ENCODE results near the gene CECR2.

Gene CECR2

DNA sequence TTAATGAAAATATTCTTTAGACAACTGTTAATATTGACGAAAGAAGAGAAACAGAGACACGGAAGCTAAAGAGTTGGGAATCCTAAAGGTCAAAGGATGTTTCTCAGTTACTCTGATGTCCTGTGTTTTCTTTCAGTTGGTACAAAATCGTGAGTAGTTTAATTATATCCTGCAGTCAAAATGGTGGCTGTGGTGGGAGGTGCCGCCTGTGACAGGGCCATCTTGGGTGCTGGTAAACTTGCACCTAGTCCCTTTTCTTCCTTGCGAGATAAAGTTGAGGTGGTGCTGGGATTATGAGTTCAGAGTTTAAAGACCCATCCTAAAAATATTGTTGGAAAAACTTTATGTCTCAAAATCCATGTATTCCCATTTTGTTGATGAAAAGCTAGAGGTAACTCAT, 2.2 kb downstream of the CECR2 start:
- no peak overlapping the region for H3K4me3 ChIP-seq (ENCODE audit: control insufficient read depth in 1 of 7, extremely low read depth in 1 of 7, insufficient read depth in 4 of 7, low read depth in 2 of 7, low read length in 6 of 7)

DNA sequence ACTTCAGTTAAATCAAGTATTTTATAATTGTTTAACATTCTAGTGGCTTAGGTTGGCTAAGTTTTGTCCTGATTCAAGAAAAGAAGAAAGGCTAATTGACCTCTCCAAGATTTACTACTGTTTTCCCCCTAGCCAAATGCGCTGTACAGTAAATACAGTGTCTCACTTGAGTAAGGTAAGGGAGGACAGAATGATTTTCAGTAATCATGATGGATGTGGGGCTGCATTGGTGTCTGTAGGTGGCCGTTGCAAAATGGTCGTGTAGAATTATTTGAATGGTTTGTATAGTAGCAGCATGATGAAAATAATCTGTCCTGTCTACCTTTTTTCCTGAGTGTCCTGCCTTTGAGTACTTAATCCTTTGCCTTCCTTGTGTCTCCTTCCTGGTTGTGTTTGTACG, 4.6 kb downstream of the CECR2 start:
- Histone ChIP-seq H3K4me1 (ENCODE audit: control extremely low read depth in 1 of 4, control insufficient read depth in 4 of 4, insufficient read depth in 4 of 4, low read length in 3 of 4) (peaks cover 3 to 19% (median 18%) of the 10 kb centered on the region in 4 experiments), H3K27me3 (replicated peaks in 2 of 5; ENCODE audit: control insufficient read depth in 4 of 5, insufficient read depth in 5 of 5, low read length in 4 of 5) (peaks cover 15 to 62% (median 34%) of the 10 kb centered on the region in 5 experiments), H3K4me3 (ENCODE audit: control insufficient read depth in 1 of 7, extremely low read depth in 1 of 7, insufficient read depth in 4 of 7, low read depth in 2 of 7, low read length in 6 of 7) (no peak overlapping the region), H3K36me3 (ENCODE audit: control insufficient read depth in 4 of 4, insufficient read depth in 4 of 4, low read length in 3 of 4) (no peaks in the 10 kb centered on the region), H3K27ac (ENCODE audit: insufficient read depth in 1 of 2, low read depth in 1 of 2, low read length in 2 of 2, poor library complexity in 1 of 2, severe bottlenecking in 2 of 2) (no peak overlapping the region), H3K9me3 (ENCODE audit: control extremely low read depth in 1 of 5, control insufficient read depth in 4 of 5, insufficient read depth in 2 of 5, low read depth in 1 of 5, low read length in 4 of 5) (no peaks in the 10 kb centered on the region)
- ChIA-PET POLR2A (no interaction called here), CTCF (no interaction called here)
- DNase-seq = no peak
- 97% methylated on average over 3 of the region's 4 CpGs for WGBS (ENCODE audit: insufficient coverage)

More for the DNA sequence above, 2.2 kb downstream of the CECR2 start:
- no peak overlapping the region for H3K27ac ChIP-seq (ENCODE audit: insufficient read depth in 1 of 2, low read depth in 1 of 2, low read length in 2 of 2, poor library complexity in 1 of 2, severe bottlenecking in 2 of 2)
- H3K36me3 ChIP-seq (ENCODE audit: control insufficient read depth in 4 of 4, insufficient read depth in 4 of 4, low read length in 3 of 4) = no peaks in the 10 kb centered on the region
- H3K4me1 ChIP-seq (ENCODE audit: control extremely low read depth in 1 of 4, control insufficient read depth in 4 of 4, insufficient read depth in 4 of 4, low read length in 3 of 4) = peaks cover 3 to 28% (median 25%) of the 10 kb centered on the region in 4 experiments
- peaks cover 21 to 81% (median 46%) of the 10 kb centered on the region in 5 experiments for H3K27me3 ChIP-seq (replicated peaks in 2 of 5; ENCODE audit: control insufficient read depth in 4 of 5, insufficient read depth in 5 of 5, low read length in 4 of 5)
- ChIA-PET POLR2A (no interaction called here), CTCF (no interaction called here)
- no peaks in the 10 kb centered on the region for H3K9me3 ChIP-seq (ENCODE audit: control extremely low read depth in 1 of 5, control insufficient read depth in 4 of 5, insufficient read depth in 2 of 5, low read depth in 1 of 5, low read length in 4 of 5)
- 30% methylated on average over 2 of the region's 5 CpGs for WGBS (ENCODE audit: insufficient coverage)
- no peak for DNase-seq

GRCh38 chr22:17375914-17376614, 6.8 kb downstream of the CECR2 start:
- Histone ChIP-seq H3K4me1 (ENCODE audit: control extremely low read depth in 1 of 4, control insufficient read depth in 4 of 4, insufficient read depth in 4 of 4, low read length in 3 of 4) (peaks cover 0 to 1% (median 1%) of the 10 kb centered on the region in 4 experiments), H3K27ac (ENCODE audit: insufficient read depth in 1 of 2, low read depth in 1 of 2, low read length in 2 of 2, poor library complexity in 1 of 2, severe bottlenecking in 2 of 2) (no peak overlapping the region), H3K27me3 (replicated peaks in 2 of 5; ENCODE audit: control insufficient read depth in 4 of 5, insufficient read depth in 5 of 5, low read length in 4 of 5) (peaks cover 13 to 48% (median 27%) of the 10 kb centered on the region in 5 experiments), H3K36me3 (ENCODE audit: control insufficient read depth in 4 of 4, insufficient read depth in 4 of 4, low read length in 3 of 4) (no peaks in the 10 kb centered on the region), H3K4me3 (ENCODE audit: control insufficient read depth in 1 of 7, extremely low read depth in 1 of 7, insufficient read depth in 4 of 7, low read depth in 2 of 7, low read length in 6 of 7) (no peak overlapping the region), H3K9me3 (ENCODE audit: control extremely low read depth in 1 of 5, control insufficient read depth in 4 of 5, insufficient read depth in 2 of 5, low read depth in 1 of 5, low read length in 4 of 5) (no peaks in the 10 kb centered on the region)
- no peak for DNase-seq
- ChIA-PET POLR2A (no interaction called here), CTCF (no interaction called here)
- WGBS (ENCODE audit: insufficient coverage) = 95% methylated on average over 8 of the region's 11 CpGs

DNA sequence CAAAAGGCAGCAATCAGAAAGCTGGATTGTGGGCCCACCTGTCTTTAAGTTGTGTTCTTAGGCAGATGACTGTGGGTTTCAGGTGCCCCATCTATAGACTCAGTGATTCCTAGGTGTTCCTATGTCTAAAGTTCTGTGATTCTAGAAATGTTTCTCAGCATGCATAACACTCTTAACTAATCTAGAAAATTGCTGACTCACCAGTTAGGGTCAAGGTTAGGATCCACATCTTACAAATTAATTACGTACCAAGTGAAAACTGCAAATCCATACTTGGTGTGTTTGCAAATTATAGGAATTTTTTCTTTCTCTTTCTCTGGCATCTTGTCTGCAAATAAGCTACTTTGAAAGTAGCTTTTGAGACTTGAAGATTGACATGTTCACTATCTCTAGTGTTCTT, 7.7 kb downstream of the CECR2 start:
- Histone ChIP-seq H3K4me3 (ENCODE audit: control insufficient read depth in 1 of 7, extremely low read depth in 1 of 7, insufficient read depth in 4 of 7, low read depth in 2 of 7, low read length in 6 of 7) (no peak overlapping the region), H3K4me1 (ENCODE audit: control extremely low read depth in 1 of 4, control insufficient read depth in 4 of 4, insufficient read depth in 4 of 4, low read length in 3 of 4) (no peaks in the 10 kb centered on the region), H3K9me3 (ENCODE audit: control extremely low read depth in 1 of 5, control insufficient read depth in 4 of 5, insufficient read depth in 2 of 5, low read depth in 1 of 5, low read length in 4 of 5) (no peaks in the 10 kb centered on the region), H3K27me3 (replicated peaks in 2 of 5; ENCODE audit: control insufficient read depth in 4 of 5, insufficient read depth in 5 of 5, low read length in 4 of 5) (peaks cover 6 to 40% (median 19%) of the 10 kb centered on the region in 5 experiments), H3K27ac (ENCODE audit: insufficient read depth in 1 of 2, low read depth in 1 of 2, low read length in 2 of 2, poor library complexity in 1 of 2, severe bottlenecking in 2 of 2) (no peak overlapping the region), H3K36me3 (ENCODE audit: control insufficient read depth in 4 of 4, insufficient read depth in 4 of 4, low read length in 3 of 4) (no peaks in the 10 kb centered on the region)
- no CpG with 5 or more reads among the region's 1 CpG for WGBS (ENCODE audit: insufficient coverage)
- DNase-seq = no peak
- POLR2A ChIA-PET = interaction anchor here (0.5 kb wide), 1 partner anchor 32 kb away, joined by 6 read pairs; no protein-coding TSS in a partner anchor
- CTCF ChIA-PET = no interaction called here

DNA sequence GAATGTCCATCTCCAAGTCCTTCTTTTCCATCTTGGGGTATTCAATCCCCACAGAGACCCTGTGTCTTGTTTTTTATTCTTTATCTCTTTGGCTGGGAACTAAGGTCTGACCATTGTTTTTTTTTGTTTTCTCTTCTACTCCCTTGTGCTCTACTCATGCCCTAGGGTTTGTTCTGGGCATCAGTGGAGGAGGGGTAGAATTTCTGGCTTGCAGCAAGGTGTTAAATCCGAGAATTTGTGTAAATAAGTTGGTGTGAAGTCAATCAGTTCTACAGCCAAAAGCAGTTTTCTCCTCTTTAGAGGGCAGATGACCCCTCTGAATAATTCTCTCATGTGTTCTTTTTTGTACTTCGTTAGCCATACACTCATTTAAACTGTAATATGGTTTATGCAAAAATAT, 10.7 kb downstream of the CECR2 start:
- H3K27me3 ChIP-seq (replicated peaks in 2 of 5; ENCODE audit: control insufficient read depth in 4 of 5, insufficient read depth in 5 of 5, low read length in 4 of 5) = peaks cover 0 to 17% (median 4%) of the 10 kb centered on the region in 5 experiments
- no peaks in the 10 kb centered on the region for H3K4me1 ChIP-seq (ENCODE audit: control extremely low read depth in 1 of 4, control insufficient read depth in 4 of 4, insufficient read depth in 4 of 4, low read length in 3 of 4)
- ChIA-PET POLR2A (no interaction called here), CTCF (no interaction called here)
- no peak for DNase-seq
- H3K36me3 ChIP-seq (ENCODE audit: control insufficient read depth in 4 of 4, insufficient read depth in 4 of 4, low read length in 3 of 4) = no peaks in the 10 kb centered on the region
- no CpG with 5 or more reads among the region's 2 CpGs for WGBS (ENCODE audit: insufficient coverage)
- no peak overlapping the region for H3K4me3 ChIP-seq (ENCODE audit: control insufficient read depth in 1 of 7, extremely low read depth in 1 of 7, insufficient read depth in 4 of 7, low read depth in 2 of 7, low read length in 6 of 7)
- peaks cover 0 to 8% (median 7%) of the 10 kb centered on the region in 5 experiments for H3K9me3 ChIP-seq (ENCODE audit: control extremely low read depth in 1 of 5, control insufficient read depth in 4 of 5, insufficient read depth in 2 of 5, low read depth in 1 of 5, low read length in 4 of 5)
- H3K27ac ChIP-seq (ENCODE audit: insufficient read depth in 1 of 2, low read depth in 1 of 2, low read length in 2 of 2, poor library complexity in 1 of 2, severe bottlenecking in 2 of 2) = no peak overlapping the region

- Histone ChIP-seq H3K36me3 (ENCODE audit: control insufficient read depth in 4 of 4, insufficient read depth in 4 of 4, low read length in 3 of 4) (no peaks in the 10 kb centered on the region), H3K4me1 (ENCODE audit: control extremely low read depth in 1 of 4, control insufficient read depth in 4 of 4, insufficient read depth in 4 of 4, low read length in 3 of 4) (no peaks in the 10 kb centered on the region), H3K4me3 (ENCODE audit: control insufficient read depth in 1 of 7, extremely low read depth in 1 of 7, insufficient read depth in 4 of 7, low read depth in 2 of 7, low read length in 6 of 7) (no peak overlapping the region), H3K9me3 (ENCODE audit: control extremely low read depth in 1 of 5, control insufficient read depth in 4 of 5, insufficient read depth in 2 of 5, low read depth in 1 of 5, low read length in 4 of 5) (peaks cover 0 to 12% (median 7%) of the 10 kb centered on the region in 5 experiments), H3K27me3 (replicated peaks in 2 of 5; ENCODE audit: control insufficient read depth in 4 of 5, insufficient read depth in 5 of 5, low read length in 4 of 5) (peaks cover 0 to 17% (median 4%) of the 10 kb centered on the region in 5 experiments), H3K27ac (ENCODE audit: insufficient read depth in 1 of 2, low read depth in 1 of 2, low read length in 2 of 2, poor library complexity in 1 of 2, severe bottlenecking in 2 of 2) (no peak overlapping the region)
- POLR2A ChIA-PET = no interaction called here
- CTCF ChIA-PET = interaction anchor here (0.6 kb wide), 1 partner anchor 69 kb away, joined by 3 read pairs; no protein-coding TSS in a partner anchor
- 100% methylated on average over 2 of the region's 6 CpGs for whole genome bisulfite sequencing (ENCODE audit: insufficient coverage)
- DNase-seq = no peak
Observed at GRCh38 chr22:17380359-17381087, 11.3 kb downstream of the CECR2 start.
